GM18502 (cell line): ENCODE data around the gene CCR9.

Experiments used
- ATAC-seq: cut with Tn5 transposase; IDR thresholded peaks from one replicate; pipeline ENCODE4 v1.9.1; 2021; ENCODE audit warnings: mild to moderate bottlenecking; ENCODE audit not compliant: unreplicated experiment, poor library complexity

Gene CCR9

GRCh38 chr3:45931496-45931895 is 45.2 kb downstream of the CCR9 start:
- ATAC-seq = no peak

- ATAC-seq = no peak
Measured at GRCh38 chr3:45932112-45932511, 45.8 kb downstream of the CCR9 start.

- ATAC-seq = no peak
Measured at GRCh38 chr3:45933591-45933990, 47.2 kb downstream of the CCR9 start.

GRCh38 chr3:45936261-45936660 is 49.9 kb downstream of the CCR9 start:
- no peak for ATAC-seq

GRCh38 chr3:45937206-45938042 is 51.1 kb downstream of the CCR9 start:
- no peak for ATAC-seq

- no peak for ATAC-seq
Measured at GRCh38 chr3:45938043-45938435, 51.7 kb downstream of the CCR9 start.

GRCh38 chr3:45938864-45939263 is 52.5 kb downstream of the CCR9 start:
- ATAC-seq = peak; percentile 32

GRCh38 chr3:45939341-45939771 is 53.0 kb downstream of the CCR9 start:
- no peak for ATAC-seq

- ATAC-seq = no peak
Measured at GRCh38 chr3:45940004-45940780, 53.8 kb downstream of the CCR9 start.

GRCh38 chr3:45940781-45941365 is 54.5 kb downstream of the CCR9 start:
- no peak for ATAC-seq

GRCh38 chr3:45942051-45942825 is 55.9 kb downstream of the CCR9 start:
- no peak for ATAC-seq

- ATAC-seq = no peak
Measured at GRCh38 chr3:45943207-45943846, 57.0 kb downstream of the CCR9 start, which contains the start of gene CXCR6. TSS of gene CXCR6 (plus strand) at chr3:45943464. CDS start at chr3:45946482, 3,018 bp downstream.

- ATAC-seq = no peak
Measured at GRCh38 chr3:45944830-45945620, 58.7 kb downstream of the CCR9 start.

- ATAC-seq = no peak
Measured at GRCh38 chr3:45946307-45946706, 60.0 kb downstream of the CCR9 start.

GRCh38 chr3:45946875-45947274 is 60.5 kb downstream of the CCR9 start:
- no peak for ATAC-seq

- no peak for ATAC-seq
Measured at GRCh38 chr3:45947361-45947760, 61.0 kb downstream of the CCR9 start.

- ATAC-seq = no peak
Measured at GRCh38 chr3:45948311-45948781, 62.0 kb downstream of the CCR9 start.

GRCh38 chr3:45948881-45949280 is 62.5 kb downstream of the CCR9 start:
- ATAC-seq = no peak

- ATAC-seq = no peak
Measured at GRCh38 chr3:45949432-45949831, 63.1 kb downstream of the CCR9 start.
